Naive B cell (primary cell): ENCODE data around the gene TEAD3. TPM values are rescaled to one million over a fixed set of nuclear protein-coding genes. Genes with fewer than 3 reads are reported as not detected.
"Not testable (repeated sequence)": the region's sequence is repeated elsewhere in the genome, so short reads cannot be mapped to it uniquely, and the experiment has no call there.

ENCODE experiments used
- ATAC-seq, 2 donors: fragments of 150-1000 bp; cut with Tn5 transposase; 2 replicates each; pipeline ENCODE4 v1.10.0; 2021; ENCODE audit warnings: low read depth in 2 of 2, mild to moderate bottlenecking in 2 of 2, moderate library complexity in 2 of 2
- DNase-seq: peaks from one replicate; pipeline ENCODE4 v3.0.0; 2022
- H3K27ac Mint-ChIP-seq, 6 donors: one replicate each; pipeline ENCODE4 v1.8.0; 2020 to 2022; ENCODE audit warnings: mild to moderate bottlenecking in 6 of 6, mixed read lengths in 6 of 6, moderate library complexity in 5 of 6, inconsistent platforms in 2 of 6
- H3K27me3 Mint-ChIP-seq, 3 donors: one replicate each; pipeline ENCODE4 v1.8.0; 2021 to 2022; ENCODE audit warnings: mixed read lengths in 3 of 3, mild to moderate bottlenecking in 1 of 3
- H3K36me3 Mint-ChIP-seq, 2 donors: one replicate each; pipeline ENCODE4 v1.8.0; 2020 to 2022; ENCODE audit warnings: mixed read lengths in 2 of 2, inconsistent platforms in 1 of 2, mild to moderate bottlenecking in 1 of 2
- H3K4me1 Mint-ChIP-seq, 3 donors: one replicate each; pipeline ENCODE4 v1.8.0; 2020 to 2022; ENCODE audit warnings: mixed read lengths in 3 of 3, inconsistent platforms in 1 of 3, mild to moderate bottlenecking in 1 of 3, moderate library complexity in 1 of 3
- H3K4me3 Mint-ChIP-seq, 8 donors: one replicate each; pipeline ENCODE4 v1.8.0; 2020 to 2022; ENCODE audit warnings: mild to moderate bottlenecking in 8 of 8, mixed read lengths in 8 of 8, moderate library complexity in 8 of 8, inconsistent platforms in 2 of 8
- H3K9me3 Mint-ChIP-seq, 7 donors: one replicate each; pipeline ENCODE4 v1.8.0; 2020 to 2022; ENCODE audit warnings: mixed read lengths in 7 of 7, mild to moderate bottlenecking in 5 of 7, inconsistent platforms in 2 of 7, moderate library complexity in 1 of 7
- polyA plus RNA-seq, 6 donors: library from polyadenylated mRNA; unstranded; fragments of 300-500 nt; fragmentation: Illumina TruSeq; gene quantifications; one replicate each; pipeline ENCODE4 v1.2.3, GENCODE V29; 2021; ENCODE audit warnings: low read depth in 6 of 6

Gene TEAD3
- polyA plus RNA-seq, 6 donors from 2014 or later, result 0.14 to 0.47 (median 0.45) TPM; not detected in 3

DNA sequence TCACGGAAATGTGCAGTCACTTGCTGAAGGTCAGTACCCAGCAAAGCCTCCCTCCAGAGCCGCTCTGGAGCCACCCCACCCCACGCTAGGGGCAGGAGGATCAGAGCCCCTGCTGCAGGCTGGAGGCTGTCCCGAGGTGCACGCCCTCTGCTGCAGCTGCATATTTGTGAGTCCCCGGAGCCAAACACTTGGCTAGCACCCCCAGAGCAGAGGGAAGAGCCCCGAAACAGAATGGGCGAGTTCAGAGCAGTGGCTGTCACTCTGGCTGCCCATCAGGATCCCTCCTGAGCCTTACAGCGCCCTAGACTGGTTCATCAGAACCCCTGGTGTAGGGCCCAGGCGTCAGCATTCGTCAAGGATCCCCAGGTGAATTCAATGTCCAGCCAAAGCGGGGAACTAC, 25.3 kb upstream of the TEAD3 start:
- H3K9me3 Mint-ChIP-seq, result no peaks in the 10 kb centered on the region
- DNase-seq, result no peak
- ATAC-seq, result no peak
- H3K4me3 Mint-ChIP-seq, result peak overlapping the region in 1 of 8 donors; percentile 44
- H3K36me3 Mint-ChIP-seq, result no peaks in the 10 kb centered on the region
- peaks cover 0 to 11% (median 7%) of the 10 kb centered on the region in 3 donors for H3K4me1 Mint-ChIP-seq
- no peaks in the 10 kb centered on the region for H3K27me3 Mint-ChIP-seq
- peak overlapping the region in 1 of 6 donors; percentile 44 for H3K27ac Mint-ChIP-seq

DNA sequence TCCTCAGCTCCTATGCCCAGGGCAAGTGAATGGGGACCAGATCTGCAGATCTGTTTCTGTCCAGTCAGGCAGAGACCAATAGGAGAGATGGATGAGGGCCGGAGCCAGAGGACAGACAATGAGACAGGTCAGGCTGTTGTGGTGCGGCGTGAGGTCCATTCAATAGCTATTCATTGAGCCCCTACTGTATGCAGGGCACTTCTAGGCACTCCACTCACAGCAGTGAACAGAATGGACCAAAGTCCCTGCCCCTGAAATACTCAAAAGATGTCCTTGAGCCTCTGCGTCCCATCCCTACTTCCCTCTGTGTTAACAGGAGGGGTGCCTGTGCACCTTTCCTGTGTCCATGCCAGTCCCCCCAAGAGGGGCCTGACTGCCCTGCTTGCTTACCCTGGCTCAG, 24.4 kb upstream of the TEAD3 start:
- no peak overlapping the region for H3K27ac Mint-ChIP-seq
- no peaks in the 10 kb centered on the region for H3K9me3 Mint-ChIP-seq
- no peak overlapping the region for H3K4me3 Mint-ChIP-seq
- H3K27me3 Mint-ChIP-seq, result no peaks in the 10 kb centered on the region
- peaks cover 0 to 11% (median 7%) of the 10 kb centered on the region in 3 donors for H3K4me1 Mint-ChIP-seq
- H3K36me3 Mint-ChIP-seq, result no peaks in the 10 kb centered on the region
- no peak for ATAC-seq
- no peak for DNase-seq

DNA sequence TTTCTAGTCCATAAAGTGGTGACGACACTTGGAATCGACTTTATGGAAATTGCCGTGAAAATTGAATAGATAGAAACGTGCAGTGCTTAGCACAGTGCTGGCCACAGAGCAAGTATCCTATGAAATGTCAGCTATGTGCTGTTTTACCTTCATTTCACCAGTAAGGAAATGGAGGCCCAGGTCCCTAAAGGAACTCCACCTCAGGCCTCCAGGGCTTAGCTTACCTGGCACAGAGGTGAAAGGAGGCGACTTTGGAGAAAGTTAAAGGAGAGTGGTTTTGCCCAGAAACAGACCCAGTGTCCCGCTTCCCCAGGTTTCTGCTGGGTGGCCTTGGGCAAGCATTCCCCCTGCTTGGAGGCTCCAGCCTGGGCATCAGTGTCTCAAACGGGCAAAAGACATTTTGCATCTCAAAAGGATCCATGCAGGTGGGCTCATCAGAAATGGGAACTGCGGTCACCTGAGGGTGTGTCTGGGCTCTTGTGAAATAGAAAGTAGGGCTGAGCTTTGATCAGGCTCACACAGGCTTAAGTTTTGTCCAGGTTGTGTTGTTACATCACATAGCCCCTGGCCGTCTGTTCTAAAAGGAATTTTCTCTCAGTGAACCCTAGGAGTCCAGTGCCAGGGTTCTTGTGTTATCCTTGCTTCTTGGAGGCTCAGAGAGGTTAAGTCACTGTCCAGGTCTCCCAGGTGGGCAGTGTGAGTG, 22.6 kb upstream of the TEAD3 start:
- ATAC-seq, result no peak
- Mint-ChIP-seq H3K27ac (no peak overlapping the region), H3K9me3 (no peaks in the 10 kb centered on the region), H3K36me3 (no peaks in the 10 kb centered on the region), H3K4me1 (peaks cover 0 to 11% (median 7%) of the 10 kb centered on the region in 3 donors), H3K27me3 (peaks cover 0 to 4% (median 4%) of the 10 kb centered on the region in 3 donors), H3K4me3 (no peak overlapping the region)
- no peak for DNase-seq

DNA sequence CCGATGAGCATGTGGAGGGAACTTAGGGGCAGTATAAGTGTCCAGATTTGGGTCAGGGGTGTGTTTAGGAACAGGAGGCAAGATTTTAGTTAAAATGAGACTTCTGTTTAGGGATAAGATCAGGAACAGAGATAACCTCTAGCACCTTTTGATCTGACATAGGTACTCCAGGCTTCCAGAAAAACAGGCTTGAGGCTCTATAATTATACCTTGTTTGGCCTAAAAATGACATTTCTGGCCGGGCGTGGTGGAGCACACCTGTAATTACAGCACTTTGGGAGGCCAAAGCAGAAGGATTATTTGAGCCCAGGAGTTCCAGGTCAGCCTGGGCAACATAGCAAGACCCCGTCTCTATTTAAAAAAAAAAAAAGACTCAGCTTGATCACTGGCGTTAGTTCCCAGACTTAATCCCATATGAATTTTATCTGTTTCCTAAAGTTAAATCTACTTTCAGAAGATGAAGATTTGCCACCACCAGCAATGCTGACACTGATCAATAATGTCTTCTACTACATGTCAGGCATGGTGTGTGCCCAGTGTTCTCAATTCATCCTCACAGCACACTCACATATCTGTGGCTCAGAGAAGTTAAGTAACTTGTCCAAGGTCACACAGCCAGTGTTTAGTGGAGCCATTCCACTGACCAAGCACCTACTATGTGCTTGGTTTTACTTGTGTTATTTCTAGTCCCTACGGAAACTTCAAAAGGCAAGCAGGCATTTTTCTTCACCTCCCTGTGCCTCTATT, 21.9 kb upstream of the TEAD3 start:
- Mint-ChIP-seq H3K36me3 (no peaks in the 10 kb centered on the region), H3K27me3 (peaks cover 0 to 10% (median 7%) of the 10 kb centered on the region in 3 donors), H3K4me3 (no peak overlapping the region), H3K4me1 (peaks cover 0 to 11% (median 7%) of the 10 kb centered on the region in 3 donors), H3K27ac (no peak overlapping the region), H3K9me3 (no peaks in the 10 kb centered on the region)
- ATAC-seq, result no peak
- DNase-seq, result no peak

DNA sequence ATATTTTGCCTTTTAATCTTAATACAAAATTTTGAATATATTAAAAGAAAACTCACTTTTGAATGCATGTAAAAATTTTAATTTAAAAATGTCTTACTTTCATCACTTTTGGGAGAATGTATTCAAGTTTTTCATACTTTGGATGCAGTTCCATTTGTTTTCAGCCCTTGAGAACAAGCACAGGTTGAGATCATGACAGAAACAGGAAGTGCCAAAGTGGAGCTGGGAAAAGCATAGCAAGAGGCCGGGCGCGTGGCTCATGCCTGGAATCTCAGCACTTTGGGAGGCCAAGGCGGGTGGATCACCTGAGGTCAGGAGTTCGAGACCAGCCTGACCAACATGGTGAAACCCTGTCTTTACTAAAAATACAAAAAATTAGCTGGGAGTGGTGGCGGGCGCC, 21.1 kb upstream of the TEAD3 start:
- H3K27ac Mint-ChIP-seq, ATAC-seq, H3K4me3 Mint-ChIP-seq, DNase-seq, H3K4me1 Mint-ChIP-seq, H3K36me3 Mint-ChIP-seq, H3K27me3 Mint-ChIP-seq, H3K9me3 Mint-ChIP-seq: not testable (repeated sequence)

DNA sequence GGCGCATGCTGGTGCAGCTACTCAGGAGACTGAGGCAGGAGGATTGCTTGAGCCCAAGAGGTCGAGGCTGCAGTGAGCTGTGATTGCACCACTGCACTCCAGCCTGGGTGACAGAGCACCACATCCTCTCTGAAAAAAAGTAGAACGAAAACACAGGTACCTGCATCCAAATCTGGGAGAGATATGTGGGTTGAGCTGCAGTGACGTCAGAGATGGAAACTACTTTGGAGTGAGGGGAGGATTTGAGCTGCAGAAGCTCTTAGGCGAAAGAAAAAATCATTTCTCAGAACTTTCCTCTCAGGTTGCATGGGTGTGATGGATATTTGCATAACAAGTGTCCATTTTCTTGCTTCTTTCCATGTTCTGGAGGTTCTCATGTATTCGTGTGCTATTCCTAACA, 19.8 kb upstream of the TEAD3 start:
- Mint-ChIP-seq H3K27ac (no peak overlapping the region), H3K4me3 (no peak overlapping the region), H3K36me3 (no peaks in the 10 kb centered on the region)

DNA sequence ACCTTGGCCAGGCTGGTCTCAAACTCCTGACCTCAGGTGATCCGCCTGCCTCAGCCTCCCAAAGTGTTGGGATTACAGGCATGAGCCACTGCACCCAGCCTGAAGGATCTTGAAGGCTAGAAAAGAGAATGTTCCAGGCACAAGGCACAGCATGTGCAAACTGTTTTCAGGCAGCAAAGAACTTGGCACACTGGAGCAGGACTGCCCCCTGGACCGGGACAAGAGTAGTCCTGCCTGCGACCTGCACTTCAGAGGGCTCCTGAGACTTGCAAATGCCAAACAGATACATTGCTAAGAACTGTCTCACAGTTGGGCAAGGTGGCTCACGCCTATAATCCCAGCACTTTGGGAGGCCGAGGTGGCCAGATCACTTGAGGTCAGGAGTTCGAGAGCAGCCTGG, 19.1 kb upstream of the TEAD3 start:
- not testable (repeated sequence) for H3K9me3 Mint-ChIP-seq, H3K36me3 Mint-ChIP-seq, DNase-seq, H3K27ac Mint-ChIP-seq, H3K4me3 Mint-ChIP-seq, ATAC-seq
- peaks cover 15 to 27% (median 22%) of the 10 kb centered on the region in 3 donors for H3K27me3 Mint-ChIP-seq
- H3K4me1 Mint-ChIP-seq, result peaks cover 0 to 15% (median 5%) of the 10 kb centered on the region in 3 donors

More for the DNA sequence above, 19.8 kb upstream of the TEAD3 start:
- ATAC-seq (no peak), DNase-seq (no peak)
- Mint-ChIP-seq H3K4me1 (peaks cover 0 to 7% (median 5%) of the 10 kb centered on the region in 3 donors), H3K9me3 (no peaks in the 10 kb centered on the region), H3K27me3 (peaks cover 10 to 21% (median 15%) of the 10 kb centered on the region in 3 donors)

DNA sequence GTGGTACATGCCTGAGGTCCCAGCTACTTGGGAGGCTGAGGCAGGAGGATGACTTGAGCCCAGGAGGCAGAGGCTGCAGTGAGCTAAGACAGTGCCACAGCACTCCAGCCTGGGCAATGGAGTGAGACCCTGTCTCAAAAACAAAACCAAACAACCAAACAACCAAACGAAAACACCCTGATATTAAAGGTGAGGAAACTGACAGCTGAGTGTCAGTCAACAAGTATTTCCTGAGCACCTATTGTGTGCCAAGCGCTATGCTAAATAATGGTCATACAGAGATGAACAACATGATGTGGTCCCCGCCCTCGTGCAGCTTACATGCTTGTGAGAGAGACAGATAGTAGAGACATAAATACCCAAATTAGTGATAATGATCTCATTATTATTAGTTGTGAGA, 17.7 kb upstream of the TEAD3 start:
- ATAC-seq (no peak), DNase-seq (no peak)
- no peak overlapping the region for H3K4me3 Mint-ChIP-seq
- peaks cover 23 to 41% (median 36%) of the 10 kb centered on the region in 3 donors for H3K27me3 Mint-ChIP-seq
- no peak overlapping the region for H3K27ac Mint-ChIP-seq
- H3K36me3 Mint-ChIP-seq, result no peaks in the 10 kb centered on the region
- H3K4me1 Mint-ChIP-seq, result peaks cover 0 to 21% (median 5%) of the 10 kb centered on the region in 3 donors
- no peaks in the 10 kb centered on the region for H3K9me3 Mint-ChIP-seq

DNA sequence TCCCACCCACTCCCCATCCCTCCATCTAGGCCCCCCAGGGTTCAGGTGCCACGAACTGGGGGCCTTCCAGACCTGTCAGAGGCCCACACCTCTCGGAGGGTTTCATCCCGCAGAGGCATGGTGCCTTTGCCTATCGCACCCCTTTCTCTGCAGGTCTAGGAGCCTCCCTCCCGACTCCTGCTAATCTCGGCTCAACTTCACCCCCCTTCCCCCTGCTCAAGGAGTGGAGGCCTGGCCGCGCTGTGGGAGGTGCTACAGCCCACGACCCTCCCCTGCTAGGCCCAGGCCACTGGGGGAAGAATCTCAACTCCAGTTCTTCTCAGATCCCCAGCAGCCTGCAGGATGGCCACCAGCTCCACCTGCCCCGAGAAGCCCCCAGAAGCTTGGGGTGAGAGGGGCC, 15.9 kb upstream of the TEAD3 start, which contains the start of gene TULP1:
TULP1 (minus strand) TSS at position 157 of the 400 bp plus-strand sequence; CDS start at position 119, 38 bp downstream.
- peak within 1 kb of the TSS in 6 of 8 donors; percentile 15 to 53 (median 37) for H3K4me3 Mint-ChIP-seq

DNA sequence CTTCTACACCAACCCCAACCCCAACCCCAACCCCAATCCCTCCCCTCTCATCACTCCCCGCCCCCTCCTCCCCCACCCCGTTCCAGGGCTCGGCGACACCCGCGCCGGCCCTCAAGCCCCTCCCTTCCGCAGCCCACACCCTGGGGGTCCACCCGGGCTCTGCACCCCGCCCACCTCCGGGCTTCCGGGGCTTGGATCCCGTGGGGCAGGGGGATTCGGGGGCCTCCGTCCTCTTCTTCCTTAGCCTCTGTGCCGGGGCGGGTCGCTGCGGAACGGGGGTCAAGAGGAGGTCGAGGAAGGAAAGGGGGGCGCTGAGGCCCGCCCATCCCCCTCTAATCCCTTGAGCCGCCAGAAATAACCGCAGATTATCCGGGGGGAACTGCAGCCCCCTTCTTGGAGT, 15.1 kb upstream of the TEAD3 start:
- peaks cover 29 to 58% (median 50%) of the 10 kb centered on the region in 3 donors for H3K27me3 Mint-ChIP-seq
- H3K9me3 Mint-ChIP-seq, result peaks cover 0 to 4% (median 0%) of the 10 kb centered on the region in 7 donors
- peak overlapping the region in 2 of 6 donors; percentile 65 to 66 for H3K27ac Mint-ChIP-seq
- no peaks in the 10 kb centered on the region for H3K36me3 Mint-ChIP-seq
- H3K4me3 Mint-ChIP-seq, result peak overlapping the region in 4 of 8 donors; percentile 15 to 51 (median 30)
- DNase-seq, result no peak
- no peak for ATAC-seq
- peaks cover 0 to 29% (median 9%) of the 10 kb centered on the region in 3 donors for H3K4me1 Mint-ChIP-seq

More for the DNA sequence above, 15.9 kb upstream of the TEAD3 start, which contains the start of gene TULP1:
- DNase-seq (no peak), ATAC-seq (no peak)
- H3K27me3 Mint-ChIP-seq, result peaks cover 29 to 55% (median 50%) of the 10 kb centered on the region in 3 donors
- H3K4me1 Mint-ChIP-seq, result peaks cover 0 to 29% (median 9%) of the 10 kb centered on the region in 3 donors
- H3K27ac Mint-ChIP-seq, result peak within 1 kb of the TSS in 2 of 6 donors; percentile 65 to 66
- peaks cover 0 to 2% (median 0%) of the 10 kb centered on the region in 7 donors for H3K9me3 Mint-ChIP-seq
- H3K36me3 Mint-ChIP-seq, result no peaks in the 10 kb centered on the region

DNA sequence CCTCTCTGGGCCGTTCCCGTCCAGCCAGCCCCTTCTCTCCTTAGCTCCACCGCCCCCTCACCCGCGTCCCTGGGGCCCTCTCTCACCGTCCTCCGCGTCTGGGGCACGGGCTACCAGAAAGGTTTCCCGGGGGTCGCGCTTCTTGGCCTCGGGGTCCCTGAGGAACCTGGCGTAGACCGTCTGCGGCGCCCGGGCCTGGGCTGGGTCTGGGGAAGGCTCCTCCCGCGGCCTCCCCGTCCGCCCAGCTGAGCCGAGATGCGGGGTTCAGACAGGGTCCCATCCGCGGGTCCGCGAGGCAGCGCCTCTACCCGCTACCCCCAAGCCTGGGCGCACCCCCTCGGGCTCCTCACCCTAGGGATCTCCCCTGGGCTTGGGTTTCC, 14.7 kb upstream of the TEAD3 start:
- Mint-ChIP-seq H3K4me1 (peaks cover 0 to 29% (median 9%) of the 10 kb centered on the region in 3 donors), H3K27ac (peak overlapping the region in 1 of 6 donors; percentile 66), H3K9me3 (peaks cover 0 to 4% (median 0%) of the 10 kb centered on the region in 7 donors), H3K27me3 (peaks cover 29 to 62% (median 50%) of the 10 kb centered on the region in 3 donors), H3K36me3 (no peaks in the 10 kb centered on the region), H3K4me3 (peak overlapping the region in 2 of 8 donors; percentile 38 to 47)
- ATAC-seq, result no peak
- DNase-seq, result no peak

DNA sequence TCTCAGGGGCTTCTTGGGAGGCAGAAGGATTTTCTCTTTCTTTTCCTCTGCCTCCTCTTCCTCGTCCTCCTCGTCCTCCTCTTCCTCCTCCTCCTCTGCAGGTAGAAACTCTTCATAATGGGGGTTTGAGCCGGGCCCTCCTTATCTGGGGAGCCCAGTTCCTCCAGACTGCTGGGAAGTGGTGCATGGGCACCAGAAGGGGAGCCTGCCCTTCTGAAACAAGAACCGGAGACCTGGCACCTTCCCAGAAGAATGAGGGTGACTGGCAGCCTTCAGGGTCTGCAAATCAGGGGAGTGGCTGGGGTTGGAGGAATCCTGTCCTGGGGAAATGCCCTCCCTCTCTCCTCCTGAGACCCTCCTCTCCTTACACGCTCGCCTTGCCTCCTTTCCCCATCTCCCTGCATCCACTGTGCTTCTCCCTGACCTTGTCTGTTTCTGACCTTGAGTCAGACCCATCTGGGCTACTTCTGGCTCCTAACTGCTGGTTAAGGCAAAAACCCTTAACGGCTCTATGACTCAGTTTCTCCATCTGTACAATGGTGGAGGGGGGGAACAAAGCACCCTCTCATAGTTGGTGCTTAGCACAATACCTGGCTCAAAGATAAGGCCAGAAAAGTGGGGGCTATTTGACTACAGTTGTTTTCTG, 14.2 kb upstream of the TEAD3 start:
- H3K27ac Mint-ChIP-seq, result no peak overlapping the region
- no peaks in the 10 kb centered on the region for H3K36me3 Mint-ChIP-seq
- H3K4me1 Mint-ChIP-seq, result peaks cover 0 to 29% (median 9%) of the 10 kb centered on the region in 3 donors
- H3K27me3 Mint-ChIP-seq, result peaks cover 34 to 67% (median 50%) of the 10 kb centered on the region in 3 donors
- no peak for DNase-seq
- no peak overlapping the region for H3K4me3 Mint-ChIP-seq
- ATAC-seq, result no peak
- peaks cover 0 to 4% (median 0%) of the 10 kb centered on the region in 7 donors for H3K9me3 Mint-ChIP-seq

DNA sequence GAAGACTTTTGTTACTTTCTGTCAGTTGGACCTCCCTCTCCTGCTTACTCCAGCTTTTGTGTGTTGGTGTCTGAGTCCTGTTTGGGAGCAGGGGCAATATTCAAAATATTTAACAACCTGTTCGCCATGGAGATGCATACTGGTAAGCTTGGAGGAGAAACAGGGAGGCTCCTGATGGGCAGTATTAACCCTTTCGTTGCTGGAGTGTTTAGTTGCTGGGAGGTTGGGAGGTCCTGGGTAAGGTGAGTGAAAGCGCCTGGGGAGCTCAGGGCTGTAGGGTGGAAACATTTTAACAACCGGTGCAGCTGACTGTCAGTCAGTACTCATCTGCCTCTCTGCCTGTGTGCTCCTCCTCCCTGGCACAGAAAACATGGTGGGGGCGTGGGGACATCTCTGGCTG, 11.7 kb upstream of the TEAD3 start:
- H3K27me3 Mint-ChIP-seq, result peaks cover 30 to 62% (median 60%) of the 10 kb centered on the region in 3 donors
- no peak for ATAC-seq
- H3K4me3 Mint-ChIP-seq, result no peak overlapping the region
- H3K27ac Mint-ChIP-seq, result no peak overlapping the region
- H3K4me1 Mint-ChIP-seq, result peaks cover 0 to 29% (median 9%) of the 10 kb centered on the region in 3 donors
- no peaks in the 10 kb centered on the region for H3K36me3 Mint-ChIP-seq
- peaks cover 0 to 4% (median 0%) of the 10 kb centered on the region in 7 donors for H3K9me3 Mint-ChIP-seq
- DNase-seq, result no peak
